ENCODE measurements around the gene BECN2. TPM values are rescaled to one million over a fixed set of nuclear protein-coding genes. Genes with fewer than 3 reads are reported as not detected.

BECN2 gene, protein sequence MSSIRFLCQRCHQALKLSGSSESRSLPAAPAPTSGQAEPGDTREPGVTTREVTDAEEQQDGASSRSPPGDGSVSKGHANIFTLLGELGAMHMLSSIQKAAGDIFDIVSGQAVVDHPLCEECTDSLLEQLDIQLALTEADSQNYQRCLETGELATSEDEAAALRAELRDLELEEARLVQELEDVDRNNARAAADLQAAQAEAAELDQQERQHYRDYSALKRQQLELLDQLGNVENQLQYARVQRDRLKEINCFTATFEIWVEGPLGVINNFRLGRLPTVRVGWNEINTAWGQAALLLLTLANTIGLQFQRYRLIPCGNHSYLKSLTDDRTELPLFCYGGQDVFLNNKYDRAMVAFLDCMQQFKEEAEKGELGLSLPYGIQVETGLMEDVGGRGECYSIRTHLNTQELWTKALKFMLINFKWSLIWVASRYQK
- not detected for total RNA-seq
- not detected for polyA plus RNA-seq (2013, experiment 1 of 2)
- polyA plus RNA-seq (2013, experiment 2 of 2): not detected
- long read RNA-seq, experiment 1: 0 reads
- long read RNA-seq, experiment 2: 0 reads
- long read RNA-seq, experiment 3: 0 reads
- long read RNA-seq, experiment 4: 0 reads

DNA sequence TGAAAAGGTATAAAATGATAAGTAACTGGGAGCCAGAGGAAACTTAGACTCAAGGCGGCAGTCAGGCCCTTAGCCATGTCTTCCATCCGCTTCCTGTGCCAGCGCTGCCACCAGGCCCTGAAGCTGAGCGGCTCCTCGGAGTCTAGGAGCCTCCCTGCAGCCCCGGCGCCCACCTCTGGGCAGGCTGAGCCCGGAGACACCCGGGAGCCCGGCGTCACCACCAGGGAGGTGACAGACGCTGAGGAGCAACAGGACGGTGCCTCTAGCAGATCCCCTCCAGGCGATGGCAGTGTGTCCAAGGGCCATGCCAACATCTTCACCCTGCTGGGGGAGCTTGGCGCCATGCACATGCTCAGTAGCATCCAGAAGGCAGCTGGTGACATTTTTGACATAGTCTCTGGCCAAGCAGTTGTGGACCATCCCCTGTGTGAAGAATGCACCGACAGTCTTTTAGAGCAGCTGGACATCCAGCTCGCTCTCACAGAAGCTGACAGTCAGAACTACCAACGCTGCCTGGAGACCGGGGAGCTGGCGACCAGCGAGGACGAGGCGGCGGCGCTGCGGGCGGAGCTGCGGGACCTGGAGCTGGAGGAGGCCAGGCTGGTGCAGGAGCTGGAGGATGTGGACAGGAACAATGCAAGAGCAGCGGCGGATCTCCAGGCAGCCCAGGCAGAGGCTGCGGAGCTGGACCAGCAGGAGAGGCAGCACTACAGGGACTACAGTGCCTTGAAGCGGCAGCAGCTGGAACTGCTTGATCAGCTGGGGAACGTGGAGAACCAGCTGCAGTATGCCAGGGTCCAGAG, at the start of gene BECN2:
Gene BECN2 (plus strand): TSS at position 76 of the 803 bp plus-strand sequence. CDS start 0 bp downstream, at position 76.
- 87 to 92% methylated on average over 29 to 33 of the region's 33 CpGs for WGBS, 2 experiments (ENCODE audit: insufficient coverage in 1 of 2, insufficient read length in 1 of 2)
- Mint-ChIP-seq H3K36me3 (ENCODE audit: low read depth) (no peaks in the 10 kb centered on the region), H3K27me3 (ENCODE audit: insufficient read depth) (no peaks in the 10 kb centered on the region), H3K9me3 (no peaks in the 10 kb centered on the region), H3K27ac (no peak within 1 kb of the TSS), H3K4me3 (no peak within 1 kb of the TSS), H3K4me1 (no peaks in the 10 kb centered on the region)
- Histone ChIP-seq H3K9ac (ENCODE audit: extremely low read depth, low read length, poor library complexity, severe bottlenecking) (no peak within 1 kb of the TSS), H3K4me1 (ENCODE audit: control insufficient read depth, insufficient read depth, low read length) (no peaks in the 10 kb centered on the region), H3K27ac (ENCODE audit: low read depth, low read length) (no peak within 1 kb of the TSS), H3K4me3 (ENCODE audit: low read length) (no peak within 1 kb of the TSS), H3K9me3 (ENCODE audit: control insufficient read depth, low read length) (no peaks in the 10 kb centered on the region), H3K27me3 (ENCODE audit: control insufficient read depth, insufficient read depth, low read length, poor library complexity, severe bottlenecking) (no peaks in the 10 kb centered on the region), H3K36me3 (ENCODE audit: control insufficient read depth, insufficient read depth, low read length) (no peaks in the 10 kb centered on the region)
- TF ChIP-seq, protein P1, sequence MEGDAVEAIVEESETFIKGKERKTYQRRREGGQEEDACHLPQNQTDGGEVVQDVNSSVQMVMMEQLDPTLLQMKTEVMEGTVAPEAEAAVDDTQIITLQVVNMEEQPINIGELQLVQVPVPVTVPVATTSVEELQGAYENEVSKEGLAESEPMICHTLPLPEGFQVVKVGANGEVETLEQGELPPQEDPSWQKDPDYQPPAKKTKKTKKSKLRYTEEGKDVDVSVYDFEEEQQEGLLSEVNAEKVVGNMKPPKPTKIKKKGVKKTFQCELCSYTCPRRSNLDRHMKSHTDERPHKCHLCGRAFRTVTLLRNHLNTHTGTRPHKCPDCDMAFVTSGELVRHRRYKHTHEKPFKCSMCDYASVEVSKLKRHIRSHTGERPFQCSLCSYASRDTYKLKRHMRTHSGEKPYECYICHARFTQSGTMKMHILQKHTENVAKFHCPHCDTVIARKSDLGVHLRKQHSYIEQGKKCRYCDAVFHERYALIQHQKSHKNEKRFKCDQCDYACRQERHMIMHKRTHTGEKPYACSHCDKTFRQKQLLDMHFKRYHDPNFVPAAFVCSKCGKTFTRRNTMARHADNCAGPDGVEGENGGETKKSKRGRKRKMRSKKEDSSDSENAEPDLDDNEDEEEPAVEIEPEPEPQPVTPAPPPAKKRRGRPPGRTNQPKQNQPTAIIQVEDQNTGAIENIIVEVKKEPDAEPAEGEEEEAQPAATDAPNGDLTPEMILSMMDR (conservative IDR thresholded peaks at IDR 0.05): no peak
- peak; percentile 55 for DNase-seq

DNA sequence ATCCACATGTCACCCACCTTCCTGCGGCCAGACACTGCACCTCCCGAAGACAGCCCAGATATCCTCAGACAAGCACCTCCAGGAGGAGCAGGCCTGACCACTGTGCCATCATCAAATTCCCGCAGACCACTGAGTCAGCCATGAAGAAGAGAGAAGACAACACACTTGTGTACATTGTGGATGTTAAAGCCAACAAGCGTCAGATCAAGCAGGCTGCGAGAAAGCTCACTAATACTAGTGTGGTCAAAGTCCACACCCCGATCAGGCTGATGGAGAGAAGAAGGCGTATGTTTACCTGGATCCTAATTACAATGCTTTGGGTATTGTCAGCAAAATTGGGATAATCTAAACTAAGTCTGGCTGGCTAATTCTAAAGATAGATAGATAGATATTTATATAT, 41.4 kb upstream of the BECN2 start:
- H3K27me3 Mint-ChIP-seq (ENCODE audit: insufficient read depth): no peaks in the 10 kb centered on the region
- Histone ChIP-seq H3K27me3 (ENCODE audit: control insufficient read depth, insufficient read depth, low read length, poor library complexity, severe bottlenecking) (no peaks in the 10 kb centered on the region), H3K9ac (ENCODE audit: extremely low read depth, low read length, poor library complexity, severe bottlenecking) (no peak overlapping the region), H3K4me1 (ENCODE audit: control insufficient read depth, insufficient read depth, low read length) (no peaks in the 10 kb centered on the region), H3K9me3 (ENCODE audit: control insufficient read depth, low read length) (no peaks in the 10 kb centered on the region), H3K4me3 (ENCODE audit: low read length) (no peak overlapping the region), H3K27ac (ENCODE audit: low read depth, low read length) (no peak overlapping the region), H3K36me3 (ENCODE audit: control insufficient read depth, insufficient read depth, low read length) (no peaks in the 10 kb centered on the region)
- peaks cover 2% of the 10 kb centered on the region for H3K4me1 Mint-ChIP-seq
- no peak overlapping the region for H3K27ac Mint-ChIP-seq
- H3K36me3 Mint-ChIP-seq (ENCODE audit: low read depth): no peaks in the 10 kb centered on the region
- H3K9me3 Mint-ChIP-seq: peaks cover 4% of the 10 kb centered on the region
- 94 to 100% methylated on average over 3 to 7 of the region's 7 CpGs for WGBS, 2 experiments (ENCODE audit: insufficient coverage in 1 of 2, insufficient read length in 1 of 2)
- H3K4me3 Mint-ChIP-seq: no peak overlapping the region
- TF ChIP-seq, protein P1 (conservative IDR thresholded peaks at IDR 0.05): no peak
- DNase-seq: no peak

DNA sequence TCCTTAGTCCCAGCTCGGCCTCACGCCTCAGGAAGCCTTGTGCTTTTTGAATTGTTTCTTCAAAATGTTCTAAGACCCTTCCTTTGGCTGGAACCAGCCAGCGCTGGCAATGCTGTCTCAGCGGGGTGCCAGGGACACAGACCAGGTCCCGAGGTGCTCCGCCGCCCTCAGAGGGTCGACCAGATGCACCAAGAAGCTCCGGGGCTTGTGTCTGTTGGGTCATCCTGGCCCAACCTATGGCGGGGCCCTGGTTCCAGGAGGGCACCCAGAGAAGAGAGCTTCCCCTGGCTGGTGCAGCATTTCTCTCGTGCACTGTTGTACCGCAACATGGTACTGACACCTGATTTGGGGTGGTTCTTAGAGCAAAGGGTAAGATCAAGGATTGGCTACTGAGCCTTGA, 40.1 kb upstream of the BECN2 start:
- Histone ChIP-seq H3K36me3 (ENCODE audit: control insufficient read depth, insufficient read depth, low read length) (no peaks in the 10 kb centered on the region), H3K27ac (ENCODE audit: low read depth, low read length) (no peak overlapping the region), H3K27me3 (ENCODE audit: control insufficient read depth, insufficient read depth, low read length, poor library complexity, severe bottlenecking) (no peaks in the 10 kb centered on the region), H3K9me3 (ENCODE audit: control insufficient read depth, low read length) (no peaks in the 10 kb centered on the region), H3K9ac (ENCODE audit: extremely low read depth, low read length, poor library complexity, severe bottlenecking) (no peak overlapping the region), H3K4me3 (ENCODE audit: low read length) (no peak overlapping the region), H3K4me1 (ENCODE audit: control insufficient read depth, insufficient read depth, low read length) (no peaks in the 10 kb centered on the region)
- H3K27ac Mint-ChIP-seq: no peak overlapping the region
- H3K36me3 Mint-ChIP-seq (ENCODE audit: low read depth): no peaks in the 10 kb centered on the region
- peaks cover 4% of the 10 kb centered on the region for H3K9me3 Mint-ChIP-seq
- no peak overlapping the region for H3K4me3 Mint-ChIP-seq
- peaks cover 2% of the 10 kb centered on the region for H3K4me1 Mint-ChIP-seq
- peak; percentile 52 for DNase-seq
- TF ChIP-seq, protein P1 (conservative IDR thresholded peaks at IDR 0.05): no peak
- 96 to 100% methylated on average over 2 to 12 of the region's 12 CpGs for WGBS, 2 experiments (ENCODE audit: insufficient coverage in 1 of 2, insufficient read length in 1 of 2)
- H3K27me3 Mint-ChIP-seq (ENCODE audit: insufficient read depth): no peaks in the 10 kb centered on the region

Data from endodermal cell (in vitro differentiated cells).